OCI-LY7 (cell line): ENCODE data around the gene MRPS18A.

Experiments used
- CTCF ChIP-seq: fragments of 200-600 bp; sonication (generic); conservative IDR thresholded peaks from 2 replicates; pipeline ENCODE4 v1.5.1; 2014; ENCODE audit warnings: mild to moderate bottlenecking, antibody characterized with exemption, low read length, moderate library complexity, mixed read lengths
- EZH2phosphoT487 ChIP-seq: fragments of 200-600 bp; sonication (generic); IDR thresholded peaks from 2 replicates; pipeline ENCODE4 v1.6.1; 2018; ENCODE audit warnings: low read depth, borderline replicate concordance, mild to moderate bottlenecking, mixed run types, antibody characterized with exemption, low read length, moderate library complexity, mixed read lengths

GRCh38 chr6:43727634-43728033 lies 40.0 kb upstream of the MRPS18A start:
- TF ChIP-seq CTCF (no peak), EZH2phosphoT487 (no peak)
